ENCODE results near the gene CDH4. TPM values are rescaled to one million over a fixed set of nuclear protein-coding genes. Genes with fewer than 3 reads are reported as not detected.
"Not testable (repeated sequence)": the region's sequence is repeated elsewhere in the genome, so short reads cannot be mapped to it uniquely, and the experiment has no call there.

CDH4 gene
- total and polyA plus RNA-seq, 4 experiments from 2014 or later, result 0.39 to 1.1 (median 0.41) TPM; not detected in 1

- POLR2A ChIA-PET (ENCODE audit: partially characterized antibody), result no interaction called here
- no peak overlapping the region for H3K27ac Mint-ChIP-seq
- no peaks in the 10 kb centered on the region for H3K36me3 Mint-ChIP-seq
- no peak overlapping the region for H3K27ac ChIP-seq (ENCODE audit: low read depth, low read length)
- H3K9me3 ChIP-seq (ENCODE audit: control insufficient read depth in 1 of 2, low read length in 2 of 2), result no peaks in the 10 kb centered on the region
- no peaks in the 10 kb centered on the region for H3K27me3 ChIP-seq (ENCODE audit: insufficient read depth, low read length)
- no peaks in the 10 kb centered on the region for H3K4me1 Mint-ChIP-seq
- CTCF ChIA-PET (ENCODE audit: partially characterized antibody), result no interaction called here
- intact Hi-C loops (cut with micrococcal nuclease), result no loop called here
- no peaks in the 10 kb centered on the region for H3K4me1 ChIP-seq (ENCODE audit: insufficient read depth, low read length)
- no peaks in the 10 kb centered on the region for H3K36me3 ChIP-seq (ENCODE audit: insufficient read depth, low read length)
- peaks cover 3 to 7% of the 10 kb centered on the region in 2 donors for H3K27me3 Mint-ChIP-seq
- no peak overlapping the region for H3K4me3 Mint-ChIP-seq
- peaks cover 0 to 2% (median under 1%) of the 10 kb centered on the region in 8 donors for H3K9me3 Mint-ChIP-seq
- DNase-seq, result no peak
- no peak overlapping the region for H3K4me3 ChIP-seq (ENCODE audit: low read length in 2 of 2)
Observed at GRCh38 chr20:61271312-61272231, 19.5 kb downstream of the CDH4 start.

- H3K27me3 ChIP-seq (ENCODE audit: insufficient read depth, low read length); H3K4me3 ChIP-seq (ENCODE audit: low read length in 2 of 2); H3K4me3 Mint-ChIP-seq; intact Hi-C loops (cut with micrococcal nuclease); H3K27ac Mint-ChIP-seq; POLR2A ChIA-PET (ENCODE audit: partially characterized antibody); H3K27me3 Mint-ChIP-seq; H3K36me3 Mint-ChIP-seq; H3K36me3 ChIP-seq (ENCODE audit: insufficient read depth, low read length); H3K9me3 Mint-ChIP-seq; H3K4me1 Mint-ChIP-seq; H3K4me1 ChIP-seq (ENCODE audit: insufficient read depth, low read length); H3K27ac ChIP-seq (ENCODE audit: low read depth, low read length); CTCF ChIA-PET (ENCODE audit: partially characterized antibody); DNase-seq; H3K9me3 ChIP-seq (ENCODE audit: control insufficient read depth in 1 of 2, low read length in 2 of 2): not testable (repeated sequence)
Observed at GRCh38 chr20:61273024-61273423, 21.0 kb downstream of the CDH4 start.

- H3K36me3 Mint-ChIP-seq; intact Hi-C loops (cut with micrococcal nuclease); H3K27ac Mint-ChIP-seq; H3K4me3 ChIP-seq (ENCODE audit: low read length in 2 of 2); H3K27ac ChIP-seq (ENCODE audit: low read depth, low read length); H3K4me1 ChIP-seq (ENCODE audit: insufficient read depth, low read length); DNase-seq; H3K27me3 ChIP-seq (ENCODE audit: insufficient read depth, low read length); H3K36me3 ChIP-seq (ENCODE audit: insufficient read depth, low read length); H3K9me3 ChIP-seq (ENCODE audit: control insufficient read depth in 1 of 2, low read length in 2 of 2); H3K9me3 Mint-ChIP-seq; H3K4me1 Mint-ChIP-seq; H3K4me3 Mint-ChIP-seq; POLR2A ChIA-PET (ENCODE audit: partially characterized antibody); H3K27me3 Mint-ChIP-seq; CTCF ChIA-PET (ENCODE audit: partially characterized antibody): not testable (repeated sequence)
Observed at GRCh38 chr20:61273666-61274065, 21.6 kb downstream of the CDH4 start.

GRCh38 chr20:61274326-61274725, 22.3 kb downstream of the CDH4 start:
- Histone ChIP-seq H3K27me3 (ENCODE audit: insufficient read depth, low read length) (no peaks in the 10 kb centered on the region), H3K36me3 (ENCODE audit: insufficient read depth, low read length) (no peaks in the 10 kb centered on the region), H3K4me3 (ENCODE audit: low read length in 2 of 2) (no peak overlapping the region), H3K9me3 (ENCODE audit: control insufficient read depth in 1 of 2, low read length in 2 of 2) (no peaks in the 10 kb centered on the region), H3K27ac (ENCODE audit: low read depth, low read length) (no peak overlapping the region), H3K4me1 (ENCODE audit: insufficient read depth, low read length) (no peaks in the 10 kb centered on the region)
- no peak overlapping the region for H3K27ac Mint-ChIP-seq
- H3K4me3 Mint-ChIP-seq, result no peak overlapping the region
- DNase-seq, result no peak
- peaks cover 5 to 8% of the 10 kb centered on the region in 2 donors for H3K27me3 Mint-ChIP-seq
- H3K4me1 Mint-ChIP-seq, result no peaks in the 10 kb centered on the region
- H3K9me3 Mint-ChIP-seq, result peaks cover 0 to 7% (median under 1%) of the 10 kb centered on the region in 8 donors
- intact Hi-C loops (cut with micrococcal nuclease), result no loop called here
- ChIA-PET CTCF (ENCODE audit: partially characterized antibody) (no interaction called here), POLR2A (ENCODE audit: partially characterized antibody) (no interaction called here)
- H3K36me3 Mint-ChIP-seq, result no peaks in the 10 kb centered on the region

- no peaks in the 10 kb centered on the region for H3K9me3 ChIP-seq (ENCODE audit: control insufficient read depth in 1 of 2, low read length in 2 of 2)
- no peak for DNase-seq
- H3K9me3 Mint-ChIP-seq, result peaks cover 0 to 12% (median 3%) of the 10 kb centered on the region in 8 donors
Observed at GRCh38 chr20:61278296-61278695, 26.2 kb downstream of the CDH4 start.

GRCh38 chr20:61279621-61280150, 27.6 kb downstream of the CDH4 start:
- Mint-ChIP-seq H3K36me3 (no peaks in the 10 kb centered on the region), H3K27ac (no peak overlapping the region), H3K27me3 (peaks cover 2 to 8% of the 10 kb centered on the region in 2 donors), H3K9me3 (peaks cover 0 to 11% (median 3%) of the 10 kb centered on the region in 8 donors), H3K4me3 (no peak overlapping the region), H3K4me1 (peaks cover 0 to 4% (median 1%) of the 10 kb centered on the region in 4 donors)
- intact Hi-C loops (cut with micrococcal nuclease), result no loop called here
- no peak overlapping the region for H3K4me3 ChIP-seq (ENCODE audit: low read length in 2 of 2)
- no peak overlapping the region for H3K27ac ChIP-seq (ENCODE audit: low read depth, low read length)
- H3K4me1 ChIP-seq (ENCODE audit: insufficient read depth, low read length), result no peaks in the 10 kb centered on the region
- CTCF ChIA-PET (ENCODE audit: partially characterized antibody), result no interaction called here
- no peaks in the 10 kb centered on the region for H3K27me3 ChIP-seq (ENCODE audit: insufficient read depth, low read length)
- H3K36me3 ChIP-seq (ENCODE audit: insufficient read depth, low read length), result no peaks in the 10 kb centered on the region
- no peak for DNase-seq
- POLR2A ChIA-PET (ENCODE audit: partially characterized antibody), result no interaction called here
- H3K9me3 ChIP-seq (ENCODE audit: control insufficient read depth in 1 of 2, low read length in 2 of 2), result no peaks in the 10 kb centered on the region

More at GRCh38 chr20:61278296-61278695, 26.2 kb downstream of the CDH4 start:
- Mint-ChIP-seq H3K27me3 (peaks cover 2 to 8% of the 10 kb centered on the region in 2 donors), H3K27ac (no peak overlapping the region), H3K36me3 (no peaks in the 10 kb centered on the region), H3K4me1 (peaks cover 0 to 4% (median 1%) of the 10 kb centered on the region in 4 donors), H3K4me3 (no peak overlapping the region)
- no peak overlapping the region for H3K27ac ChIP-seq (ENCODE audit: low read depth, low read length)
- H3K4me1 ChIP-seq (ENCODE audit: insufficient read depth, low read length), result no peaks in the 10 kb centered on the region
- no peaks in the 10 kb centered on the region for H3K36me3 ChIP-seq (ENCODE audit: insufficient read depth, low read length)
- H3K27me3 ChIP-seq (ENCODE audit: insufficient read depth, low read length), result no peaks in the 10 kb centered on the region
- intact Hi-C loops (cut with micrococcal nuclease), result no loop called here
- H3K4me3 ChIP-seq (ENCODE audit: low read length in 2 of 2), result no peak overlapping the region
- ChIA-PET POLR2A (ENCODE audit: partially characterized antibody) (no interaction called here), CTCF (ENCODE audit: partially characterized antibody) (no interaction called here)

GRCh38 chr20:61280217-61280980, 28.3 kb downstream of the CDH4 start:
- peaks cover 0 to 4% (median 1%) of the 10 kb centered on the region in 4 donors for H3K4me1 Mint-ChIP-seq
- no peak overlapping the region for H3K4me3 Mint-ChIP-seq
- Histone ChIP-seq H3K27ac (ENCODE audit: low read depth, low read length) (no peak overlapping the region), H3K9me3 (ENCODE audit: control insufficient read depth in 1 of 2, low read length in 2 of 2) (no peaks in the 10 kb centered on the region), H3K27me3 (ENCODE audit: insufficient read depth, low read length) (no peaks in the 10 kb centered on the region), H3K36me3 (ENCODE audit: insufficient read depth, low read length) (no peaks in the 10 kb centered on the region), H3K4me1 (ENCODE audit: insufficient read depth, low read length) (no peaks in the 10 kb centered on the region), H3K4me3 (ENCODE audit: low read length in 2 of 2) (no peak overlapping the region)
- POLR2A ChIA-PET (ENCODE audit: partially characterized antibody), result no interaction called here
- intact Hi-C loops (cut with micrococcal nuclease), result no loop called here
- H3K9me3 Mint-ChIP-seq, result peaks cover 0 to 11% (median 3%) of the 10 kb centered on the region in 8 donors
- CTCF ChIA-PET (ENCODE audit: partially characterized antibody), result no interaction called here
- no peak overlapping the region for H3K27ac Mint-ChIP-seq
- DNase-seq, result no peak
- no peaks in the 10 kb centered on the region for H3K36me3 Mint-ChIP-seq
- H3K27me3 Mint-ChIP-seq, result peaks cover 2 to 8% of the 10 kb centered on the region in 2 donors
